Chondrocyte (in vitro differentiated cells): Measurements from ENCODE around the gene MAP2K5. TPM values are rescaled to one million over a fixed set of nuclear protein-coding genes. Genes with fewer than 3 reads are reported as not detected.

Experiments
- DNase-seq: peaks from one replicate; pipeline ENCODE4 v3.0.0; 2021; ENCODE audit warnings: mixed read lengths, low spot score
- H3K27ac Mint-ChIP-seq: one replicate; pipeline ENCODE4 v1.8.0; 2021; ENCODE audit warnings: mild to moderate bottlenecking, moderate library complexity, mixed read lengths; ENCODE audit not compliant: unreplicated experiment
- H3K27me3 Mint-ChIP-seq: 2 replicates; pipeline ENCODE4 v1.8.0; 2021; ENCODE audit warnings: low read depth, mixed read lengths
- H3K36me3 Mint-ChIP-seq: 2 replicates; pipeline ENCODE4 v1.8.0; 2021; ENCODE audit warnings: low read depth, mixed read lengths
- H3K4me1 Mint-ChIP-seq: 2 replicates; pipeline ENCODE4 v1.8.0; 2021; ENCODE audit warnings: low read depth, mild to moderate bottlenecking, mixed read lengths
- H3K4me3 Mint-ChIP-seq: one replicate; pipeline ENCODE4 v1.8.0; 2021; ENCODE audit warnings: mild to moderate bottlenecking, moderate library complexity, mixed read lengths; ENCODE audit not compliant: unreplicated experiment
- H3K9me3 Mint-ChIP-seq: 2 replicates; pipeline ENCODE4 v1.8.0; 2021; ENCODE audit warnings: low read depth, mixed read lengths
- total RNA-seq: library from RNA; stranded (reverse); gene quantifications from 3 replicates; pipeline ENCODE4 v1.2.1, GENCODE V29; 2021
- TF ChIP-seq, protein P1 (sequence below): fragments of 200-600 bp; sonication (generic); IDR thresholded peaks from 2 replicates; pipeline ENCODE4 v1.5.0; 2021; ENCODE audit warnings: antibody characterized with exemption, mild to moderate bottlenecking, moderate library complexity

The MAP2K5 gene
- total RNA-seq, 1 donor from 2014 or later: 14.0 TPM

DNA sequence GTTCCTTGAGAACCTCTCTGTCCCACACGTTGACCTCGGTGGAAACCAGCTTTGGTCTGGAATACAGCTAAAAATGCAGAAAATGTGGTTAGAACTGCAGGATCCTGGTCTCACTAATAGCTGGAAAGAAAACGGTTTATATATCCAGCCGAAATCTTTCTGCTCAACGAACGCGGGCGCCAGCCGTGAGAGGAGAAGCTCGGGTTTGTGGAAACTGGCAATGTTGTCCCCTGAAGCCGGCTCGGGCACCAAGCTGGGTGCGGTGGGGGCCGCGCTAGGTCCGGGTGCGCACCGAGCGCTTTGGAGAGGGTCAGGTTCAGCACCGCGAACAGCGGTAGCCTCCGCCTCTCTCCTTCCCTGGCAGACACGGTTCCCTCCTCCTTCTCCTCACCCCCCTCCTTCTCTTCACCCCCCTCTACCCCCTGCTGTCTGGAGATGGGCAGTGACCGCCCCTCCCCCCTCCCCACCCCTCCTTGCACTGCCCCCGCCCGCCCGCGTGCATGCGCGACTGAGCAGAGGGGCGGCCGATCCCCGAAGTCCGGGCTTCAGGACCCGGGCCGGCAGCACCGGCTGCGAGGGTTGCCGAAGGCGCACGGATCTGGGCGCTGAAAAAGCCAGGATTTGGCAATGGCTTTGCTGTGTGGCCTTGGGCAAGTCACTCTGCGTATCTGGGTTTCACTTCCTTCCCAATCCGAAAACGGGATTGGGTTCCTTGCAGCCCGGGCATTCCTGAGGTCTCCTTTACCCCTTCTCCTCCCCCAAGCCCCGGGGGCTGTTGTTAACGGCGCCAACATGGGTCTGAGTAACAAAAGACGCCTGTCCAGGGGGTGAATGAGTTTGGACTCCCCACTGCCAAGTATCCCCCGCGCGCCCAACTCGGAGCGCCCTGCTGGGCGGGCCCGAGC is 282.7 kb downstream of the MAP2K5 start, which contains the start of gene SKOR1:
TSS of gene SKOR1 (plus strand) at position 534 of the 905 bp plus-strand sequence. CDS start at position 628, 94 bp downstream.
- H3K27me3 Mint-ChIP-seq: peaks cover 64% of the 10 kb centered on the region
- TF ChIP-seq, protein P1, sequence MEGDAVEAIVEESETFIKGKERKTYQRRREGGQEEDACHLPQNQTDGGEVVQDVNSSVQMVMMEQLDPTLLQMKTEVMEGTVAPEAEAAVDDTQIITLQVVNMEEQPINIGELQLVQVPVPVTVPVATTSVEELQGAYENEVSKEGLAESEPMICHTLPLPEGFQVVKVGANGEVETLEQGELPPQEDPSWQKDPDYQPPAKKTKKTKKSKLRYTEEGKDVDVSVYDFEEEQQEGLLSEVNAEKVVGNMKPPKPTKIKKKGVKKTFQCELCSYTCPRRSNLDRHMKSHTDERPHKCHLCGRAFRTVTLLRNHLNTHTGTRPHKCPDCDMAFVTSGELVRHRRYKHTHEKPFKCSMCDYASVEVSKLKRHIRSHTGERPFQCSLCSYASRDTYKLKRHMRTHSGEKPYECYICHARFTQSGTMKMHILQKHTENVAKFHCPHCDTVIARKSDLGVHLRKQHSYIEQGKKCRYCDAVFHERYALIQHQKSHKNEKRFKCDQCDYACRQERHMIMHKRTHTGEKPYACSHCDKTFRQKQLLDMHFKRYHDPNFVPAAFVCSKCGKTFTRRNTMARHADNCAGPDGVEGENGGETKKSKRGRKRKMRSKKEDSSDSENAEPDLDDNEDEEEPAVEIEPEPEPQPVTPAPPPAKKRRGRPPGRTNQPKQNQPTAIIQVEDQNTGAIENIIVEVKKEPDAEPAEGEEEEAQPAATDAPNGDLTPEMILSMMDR: no peak
- H3K4me1 Mint-ChIP-seq: peaks cover 42% of the 10 kb centered on the region
- no peak within 1 kb of the TSS for H3K27ac Mint-ChIP-seq
- no peaks in the 10 kb centered on the region for H3K9me3 Mint-ChIP-seq
- peak; percentile 82 for DNase-seq
- peak within 1 kb of the TSS; percentile 52 for H3K4me3 Mint-ChIP-seq
- peaks cover 6% of the 10 kb centered on the region for H3K36me3 Mint-ChIP-seq

- Mint-ChIP-seq H3K9me3 (no peaks in the 10 kb centered on the region), H3K27me3 (peaks cover 64% of the 10 kb centered on the region), H3K27ac (no peak overlapping the region), H3K4me3 (peak overlapping the region; percentile 52), H3K4me1 (peaks cover 42% of the 10 kb centered on the region), H3K36me3 (peaks cover 6% of the 10 kb centered on the region)
- TF ChIP-seq, protein P1: no peak
- peak; percentile 84 for DNase-seq
Measured at GRCh38 chr15:67825881-67826716, 283.6 kb downstream of the MAP2K5 start.

DNA sequence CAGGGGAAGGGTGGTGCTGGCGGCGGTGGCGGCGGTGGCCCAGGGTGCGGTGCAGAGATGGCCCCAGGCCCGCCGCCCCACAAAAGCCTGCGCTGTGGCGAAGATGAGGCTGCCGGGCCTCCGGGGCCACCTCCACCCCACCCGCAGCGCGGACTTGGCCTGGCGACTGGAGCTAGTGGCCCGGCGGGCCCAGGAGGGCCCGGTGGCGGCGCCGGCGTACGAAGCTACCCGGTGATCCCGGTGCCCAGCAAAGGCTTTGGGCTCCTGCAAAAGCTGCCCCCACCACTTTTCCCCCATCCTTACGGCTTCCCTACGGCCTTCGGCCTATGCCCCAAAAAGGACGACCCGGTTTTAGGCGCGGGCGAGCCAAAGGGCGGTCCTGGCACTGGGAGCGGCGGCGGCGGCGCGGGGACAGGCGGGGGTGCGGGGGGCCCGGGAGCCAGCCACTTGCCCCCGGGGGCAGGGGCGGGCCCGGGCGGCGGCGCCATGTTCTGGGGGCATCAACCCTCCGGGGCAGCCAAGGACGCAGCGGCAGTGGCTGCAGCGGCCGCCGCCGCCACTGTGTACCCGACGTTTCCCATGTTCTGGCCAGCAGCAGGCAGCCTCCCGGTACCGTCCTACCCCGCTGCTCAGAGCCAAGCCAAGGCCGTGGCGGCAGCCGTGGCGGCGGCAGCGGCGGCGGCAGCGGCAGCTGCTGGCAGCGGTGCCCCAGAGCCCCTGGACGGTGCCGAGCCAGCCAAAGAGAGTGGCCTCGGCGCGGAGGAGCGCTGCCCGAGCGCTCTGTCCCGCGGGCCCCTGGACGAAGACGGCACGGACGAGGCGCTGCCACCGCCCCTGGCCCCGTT is 284.4 kb downstream of the MAP2K5 start:
- H3K4me3 Mint-ChIP-seq: no peak overlapping the region

DNA sequence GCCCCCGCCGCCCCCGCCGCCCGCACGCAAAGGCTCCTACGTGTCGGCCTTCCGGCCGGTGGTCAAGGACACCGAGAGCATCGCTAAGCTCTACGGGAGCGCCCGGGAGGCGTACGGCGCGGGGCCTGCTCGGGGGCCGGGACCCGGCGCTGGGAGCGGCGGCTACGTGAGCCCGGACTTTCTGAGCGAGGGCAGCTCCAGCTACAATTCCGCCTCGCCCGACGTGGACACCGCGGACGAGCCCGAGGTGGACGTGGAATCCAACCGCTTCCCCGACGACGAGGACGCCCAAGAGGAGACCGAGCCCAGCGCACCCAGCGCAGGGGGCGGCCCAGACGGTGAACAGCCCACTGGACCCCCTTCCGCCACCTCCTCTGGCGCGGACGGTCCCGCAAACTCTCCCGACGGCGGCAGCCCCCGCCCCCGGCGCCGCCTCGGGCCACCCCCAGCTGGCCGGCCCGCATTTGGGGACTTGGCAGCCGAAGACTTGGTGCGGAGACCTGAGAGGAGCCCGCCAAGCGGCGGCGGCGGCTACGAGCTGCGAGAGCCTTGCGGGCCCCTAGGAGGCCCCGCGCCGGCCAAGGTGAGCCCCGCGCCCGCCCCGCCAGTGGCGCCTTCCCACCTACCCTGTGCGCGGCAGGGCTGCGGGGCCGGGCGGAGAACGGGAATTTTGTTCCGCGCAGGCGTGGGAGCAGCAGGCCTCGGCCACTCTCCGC is 285.2 kb downstream of the MAP2K5 start:
- H3K36me3 Mint-ChIP-seq: peaks cover 6% of the 10 kb centered on the region
- H3K27ac Mint-ChIP-seq: no peak overlapping the region
- peak overlapping the region; percentile 51 for H3K4me3 Mint-ChIP-seq
- TF ChIP-seq, protein P1: no peak
- peaks cover 34% of the 10 kb centered on the region for H3K4me1 Mint-ChIP-seq
- peak; percentile 73 for DNase-seq
- peaks cover 59% of the 10 kb centered on the region for H3K27me3 Mint-ChIP-seq
- H3K9me3 Mint-ChIP-seq: no peaks in the 10 kb centered on the region

More for the DNA sequence above, 284.4 kb downstream of the MAP2K5 start:
- peak; percentile 71 for DNase-seq
- peaks cover 6% of the 10 kb centered on the region for H3K36me3 Mint-ChIP-seq
- H3K27ac Mint-ChIP-seq: no peak overlapping the region
- peaks cover 38% of the 10 kb centered on the region for H3K4me1 Mint-ChIP-seq
- H3K9me3 Mint-ChIP-seq: no peaks in the 10 kb centered on the region
- TF ChIP-seq, protein P1: no peak
- H3K27me3 Mint-ChIP-seq: peaks cover 60% of the 10 kb centered on the region
